GM19240 (cell line): ENCODE results near the gene CD79A.

Experiments
- DNase-seq: peaks from one replicate; pipeline ENCODE4 v3.0.0; 2011; ENCODE audit warnings: low spot score; ENCODE audit not compliant: insufficient read length

CD79A gene

GRCh38 chr19:41918095-41918494, 41.0 kb downstream of the CD79A start:
- no peak for DNase-seq

GRCh38 chr19:41918653-41919244, 41.7 kb downstream of the CD79A start:
- DNase-seq = no peak

- no peak for DNase-seq
Observed at GRCh38 chr19:41919948-41920712, 43.1 kb downstream of the CD79A start.

- DNase-seq = no peak
Observed at GRCh38 chr19:41920882-41921576, 44.0 kb downstream of the CD79A start.

- DNase-seq = no peak
Observed at GRCh38 chr19:41921577-41922576, 44.8 kb downstream of the CD79A start.

- DNase-seq = no peak
Observed at GRCh38 chr19:41922585-41922984, 45.5 kb downstream of the CD79A start.

- no peak for DNase-seq
Observed at GRCh38 chr19:41923045-41923788, 46.1 kb downstream of the CD79A start.

GRCh38 chr19:41924151-41925145, 47.4 kb downstream of the CD79A start:
- DNase-seq = no peak

- DNase-seq = no peak
Observed at GRCh38 chr19:41925208-41926003, 48.3 kb downstream of the CD79A start.

- DNase-seq = no peak
Observed at GRCh38 chr19:41926028-41926762, 49.1 kb downstream of the CD79A start.

GRCh38 chr19:41926763-41927496, 49.9 kb downstream of the CD79A start:
- DNase-seq = no peak

GRCh38 chr19:41927497-41928192, 50.6 kb downstream of the CD79A start:
- no peak for DNase-seq

GRCh38 chr19:41928221-41928683, 51.2 kb downstream of the CD79A start, which contains the start of gene ERFL:
Gene ERFL, minus strand, starts transcription at chr19:41928449. Its CDS starts 15,530 bp downstream, at chr19:41912919.
- DNase-seq = no peak

GRCh38 chr19:41928754-41929535, 51.9 kb downstream of the CD79A start:
- no peak for DNase-seq

- no peak for DNase-seq
Observed at GRCh38 chr19:41929536-41930071, 52.5 kb downstream of the CD79A start.
